CD4-positive, CD25-positive, alpha-beta regulatory T cell (primary cell): ENCODE measurements around the gene ENOX1. TPM values are rescaled to one million over a fixed set of nuclear protein-coding genes. Genes with fewer than 3 reads are reported as not detected.

ENCODE experiments used
- ATAC-seq, 2 donors: fragments of 150-1000 bp; cut with Tn5 transposase; one replicate each; pipeline ENCODE4 v1.10.0; 2021; ENCODE audit warnings: low read depth in 2 of 2, moderate number of reproducible peaks in 2 of 2, moderate library complexity in 1 of 2
- DNase-seq, 3 donors: peaks; one replicate each; pipeline versions ENCODE4 v3.0.0 to v3.0.0-alpha.2; 2012 to 2022; ENCODE audit warnings: mixed read lengths in 1 of 3
- H3K27ac ChIP-seq: one replicate; pipeline ENCODE4 v1.7.0; 2013; ENCODE audit warnings: mild to moderate bottlenecking, low read length; ENCODE audit not compliant: insufficient read depth, poor library complexity, severe bottlenecking
- H3K27me3 ChIP-seq: one replicate; pipeline ENCODE4 v1.7.0; 2013; ENCODE audit warnings: low read length; ENCODE audit not compliant: control insufficient read depth, insufficient read depth
- H3K36me3 ChIP-seq: one replicate; pipeline ENCODE4 v1.7.0; 2013; ENCODE audit warnings: mild to moderate bottlenecking, low read length, moderate library complexity; ENCODE audit not compliant: control insufficient read depth, insufficient read depth
- H3K4me1 ChIP-seq: 2 replicates; pipeline ENCODE4 v1.7.0; 2013; ENCODE audit warnings: mild to moderate bottlenecking, low read length; ENCODE audit not compliant: insufficient read depth, control insufficient read depth, poor library complexity, severe bottlenecking
- H3K4me3 ChIP-seq: one replicate; pipeline ENCODE4 v1.7.0; 2013; ENCODE audit warnings: low read depth, mild to moderate bottlenecking, low read length, moderate library complexity
- H3K9me3 ChIP-seq, 2 experiments: 1 replicate in 1 of 2; 2 replicates in 1 of 2; pipeline ENCODE4 v1.7.0; 2013; ENCODE audit warnings: low read length in 2 of 2, mild to moderate bottlenecking in 1 of 2, moderate library complexity in 1 of 2; ENCODE audit not compliant: control insufficient read depth in 2 of 2
- H3K27ac Mint-ChIP-seq, 3 donors: one replicate each; pipeline ENCODE4 v1.8.0; 2020 to 2022; ENCODE audit warnings: mild to moderate bottlenecking in 3 of 3, mixed read lengths in 3 of 3, moderate library complexity in 2 of 3
- H3K27me3 Mint-ChIP-seq: one replicate; pipeline ENCODE4 v1.8.0; 2022; ENCODE audit warnings: mild to moderate bottlenecking, mixed read lengths
- H3K36me3 Mint-ChIP-seq: one replicate; pipeline ENCODE4 v1.8.0; 2020; ENCODE audit warnings: mixed read lengths
- H3K4me1 Mint-ChIP-seq, 4 donors: one replicate each; pipeline ENCODE4 v1.8.0; 2020 to 2022; ENCODE audit warnings: mixed read lengths in 4 of 4, mild to moderate bottlenecking in 1 of 4
- H3K4me3 Mint-ChIP-seq, 4 donors: one replicate each; pipeline ENCODE4 v1.8.0; 2020 to 2022; ENCODE audit warnings: mild to moderate bottlenecking in 4 of 4, mixed read lengths in 4 of 4, moderate library complexity in 3 of 4
- H3K9me3 Mint-ChIP-seq, 7 donors: one replicate each; pipeline ENCODE4 v1.8.0; 2020 to 2022; ENCODE audit warnings: mixed read lengths in 7 of 7, mild to moderate bottlenecking in 3 of 7, moderate library complexity in 2 of 7
- polyA plus RNA-seq, 4 donors: library from polyadenylated mRNA; unstranded; fragments of 300-500 nt; fragmentation: Illumina TruSeq; gene quantifications; one replicate each; pipeline ENCODE4 v1.2.3, GENCODE V29; 2021
- total RNA-seq: library from RNA; stranded (reverse); gene quantifications from one replicate; pipeline ENCODE4 v1.2.3, GENCODE V29; 2022

ENOX1 gene
- total and polyA plus RNA-seq, 5 donors from 2014 or later, result 0.10 TPM; not detected in 4

DNA sequence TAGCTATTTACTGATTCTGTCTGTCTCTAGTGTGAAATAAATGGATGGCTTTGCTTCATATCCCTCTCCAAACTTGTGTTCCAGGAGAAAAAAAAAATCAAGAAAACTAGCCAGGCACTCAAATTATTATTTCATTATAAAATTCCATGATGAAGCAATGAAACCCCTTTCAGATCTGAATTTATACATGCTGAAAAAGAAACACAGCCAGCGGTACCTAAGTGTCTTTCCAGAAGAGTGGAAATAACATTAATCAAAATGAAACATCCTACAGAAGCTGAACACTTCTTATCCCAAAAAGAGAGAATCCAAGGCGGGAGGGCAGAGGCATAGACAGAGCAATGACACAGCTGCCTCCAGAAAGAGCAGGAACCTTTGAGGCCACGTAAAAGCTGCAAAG, 15.9 kb downstream of the ENOX1 start:
- Histone ChIP-seq H3K4me1 (no peaks in the 10 kb centered on the region), H3K4me3 (no peak overlapping the region), H3K27me3 (no peaks in the 10 kb centered on the region), H3K27ac (no peak overlapping the region), H3K36me3 (no peaks in the 10 kb centered on the region), H3K9me3 (no peaks in the 10 kb centered on the region)
- no peak for ATAC-seq
- no peak overlapping the region for H3K27ac Mint-ChIP-seq
- no peak for DNase-seq
- no peaks in the 10 kb centered on the region for H3K4me1 Mint-ChIP-seq
- no peak overlapping the region for H3K4me3 Mint-ChIP-seq
- H3K36me3 Mint-ChIP-seq, result no peaks in the 10 kb centered on the region
- peaks cover 0 to 6% (median 0%) of the 10 kb centered on the region in 7 donors for H3K9me3 Mint-ChIP-seq
- H3K27me3 Mint-ChIP-seq, result peaks cover 9% of the 10 kb centered on the region

DNA sequence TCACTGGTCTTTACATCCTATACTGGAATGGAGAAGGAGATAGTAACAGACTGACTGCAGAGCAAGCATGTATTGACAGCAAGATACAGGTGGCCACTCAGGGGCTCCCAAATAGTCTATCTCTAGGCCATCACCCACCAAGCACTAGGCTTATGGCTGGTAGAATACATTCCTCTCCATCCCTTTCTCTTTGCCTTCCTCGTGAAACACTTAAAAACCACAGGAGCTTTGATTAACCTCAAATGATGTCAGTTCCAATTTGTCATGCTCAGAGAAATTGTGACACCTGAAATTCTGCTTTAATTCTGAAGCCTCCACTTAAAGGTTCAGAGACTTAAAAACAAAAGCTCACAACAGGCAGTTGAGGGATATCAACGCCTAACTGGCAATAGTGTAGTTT, 17.2 kb downstream of the ENOX1 start:
- no peak overlapping the region for H3K27ac Mint-ChIP-seq
- Histone ChIP-seq H3K27ac (no peak overlapping the region), H3K4me1 (no peaks in the 10 kb centered on the region), H3K4me3 (no peak overlapping the region), H3K27me3 (peaks cover 2% of the 10 kb centered on the region), H3K36me3 (no peaks in the 10 kb centered on the region), H3K9me3 (no peaks in the 10 kb centered on the region)
- peaks cover 9% of the 10 kb centered on the region for H3K27me3 Mint-ChIP-seq
- ATAC-seq (no peak), DNase-seq (no peak)
- peaks cover 0 to 5% (median 0%) of the 10 kb centered on the region in 7 donors for H3K9me3 Mint-ChIP-seq
- H3K4me3 Mint-ChIP-seq, result no peak overlapping the region
- H3K4me1 Mint-ChIP-seq, result no peaks in the 10 kb centered on the region
- H3K36me3 Mint-ChIP-seq, result no peaks in the 10 kb centered on the region

DNA sequence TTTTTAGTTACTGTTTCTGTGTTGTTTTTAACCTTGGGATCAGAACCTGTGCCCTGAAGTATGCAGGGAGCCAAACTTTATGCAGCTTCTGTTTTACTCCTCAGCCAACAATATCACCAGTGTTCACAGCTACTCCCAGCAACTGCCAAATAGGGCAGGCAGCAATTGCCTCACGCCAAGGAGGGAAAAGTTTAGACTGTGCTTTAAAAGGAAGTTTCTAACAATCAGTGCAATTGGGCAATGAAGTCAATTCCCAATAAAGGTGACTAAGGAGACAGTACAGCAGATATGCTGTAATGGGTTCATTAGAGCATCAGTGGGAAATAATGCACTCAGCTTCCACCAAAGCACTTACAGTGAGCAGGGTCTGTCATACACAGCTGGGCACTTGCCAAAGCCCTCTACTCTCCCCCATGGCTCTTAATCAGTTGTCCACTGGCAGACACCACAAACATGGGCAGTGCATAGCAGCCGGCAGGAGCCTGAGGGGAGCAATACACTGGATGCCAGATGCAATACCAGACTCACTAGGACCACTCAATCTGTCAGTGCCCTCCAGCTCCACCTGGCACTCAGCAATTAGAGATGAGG, 19.3 kb downstream of the ENOX1 start:
- no peak overlapping the region for H3K27ac ChIP-seq
- Mint-ChIP-seq H3K27me3 (peaks cover 4% of the 10 kb centered on the region), H3K4me3 (no peak overlapping the region), H3K36me3 (no peaks in the 10 kb centered on the region), H3K4me1 (no peaks in the 10 kb centered on the region), H3K9me3 (peaks cover 0 to 1% (median 0%) of the 10 kb centered on the region in 7 donors), H3K27ac (no peak overlapping the region)
- H3K4me1 ChIP-seq, result no peaks in the 10 kb centered on the region
- H3K4me3 ChIP-seq, result no peak overlapping the region
- no peak for DNase-seq
- peaks cover 2% of the 10 kb centered on the region for H3K27me3 ChIP-seq
- H3K36me3 ChIP-seq, result no peaks in the 10 kb centered on the region
- no peaks in the 10 kb centered on the region for H3K9me3 ChIP-seq
- ATAC-seq, result no peak

DNA sequence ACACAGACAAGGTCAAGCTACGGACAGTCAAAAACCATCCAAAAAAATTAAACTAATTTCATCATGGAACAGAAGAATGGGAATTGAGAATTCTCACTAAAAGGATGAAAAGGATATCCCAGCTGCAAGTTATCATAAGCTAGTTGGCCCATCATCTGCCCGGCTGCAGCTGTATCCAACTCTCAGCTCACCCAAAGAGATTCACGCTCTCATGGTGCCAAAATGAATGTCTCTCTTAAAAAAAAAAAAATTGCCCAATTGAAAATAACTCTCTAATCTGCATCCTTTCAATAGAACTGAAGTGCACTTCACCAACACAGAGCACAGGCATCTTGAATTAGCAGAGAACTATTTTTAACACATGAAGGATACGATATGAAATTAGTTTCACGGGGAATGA, 20.0 kb downstream of the ENOX1 start:
- Mint-ChIP-seq H3K27ac (no peak overlapping the region), H3K27me3 (peaks cover 4% of the 10 kb centered on the region), H3K9me3 (peaks cover 0 to 1% (median 0%) of the 10 kb centered on the region in 7 donors), H3K36me3 (no peaks in the 10 kb centered on the region), H3K4me3 (no peak overlapping the region), H3K4me1 (no peaks in the 10 kb centered on the region)
- Histone ChIP-seq H3K27me3 (peaks cover 2% of the 10 kb centered on the region), H3K9me3 (no peaks in the 10 kb centered on the region), H3K4me1 (no peaks in the 10 kb centered on the region), H3K4me3 (no peak overlapping the region), H3K36me3 (no peaks in the 10 kb centered on the region), H3K27ac (no peak overlapping the region)
- no peak for ATAC-seq
- no peak for DNase-seq

DNA sequence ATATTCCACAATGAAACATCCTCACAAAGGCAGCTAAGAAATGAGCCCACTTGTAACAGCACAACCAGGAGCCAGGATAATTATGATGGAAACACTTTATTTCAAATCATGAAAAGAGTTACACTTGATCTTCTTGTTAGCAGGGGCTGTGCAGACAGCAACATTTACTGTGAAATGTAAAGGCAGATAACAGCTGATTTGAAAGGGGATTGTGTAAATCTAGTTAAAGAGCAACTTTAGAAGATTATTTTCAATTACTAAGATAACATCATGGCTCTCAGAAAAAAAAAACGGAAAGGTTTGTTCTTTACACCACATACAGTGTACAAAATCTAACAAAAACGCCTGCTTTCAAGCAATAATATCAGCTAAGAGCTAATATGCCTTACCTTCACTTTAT, 22.4 kb downstream of the ENOX1 start:
- no peak for DNase-seq
- Histone ChIP-seq H3K27me3 (peaks cover 2% of the 10 kb centered on the region), H3K4me3 (no peak overlapping the region), H3K9me3 (no peaks in the 10 kb centered on the region), H3K27ac (no peak overlapping the region), H3K36me3 (no peaks in the 10 kb centered on the region), H3K4me1 (no peaks in the 10 kb centered on the region)
- Mint-ChIP-seq H3K4me3 (no peak overlapping the region), H3K4me1 (no peaks in the 10 kb centered on the region), H3K27ac (no peak overlapping the region), H3K9me3 (peaks cover 0 to 1% (median 0%) of the 10 kb centered on the region in 7 donors), H3K36me3 (no peaks in the 10 kb centered on the region), H3K27me3 (peaks cover 4% of the 10 kb centered on the region)
- no peak for ATAC-seq

DNA sequence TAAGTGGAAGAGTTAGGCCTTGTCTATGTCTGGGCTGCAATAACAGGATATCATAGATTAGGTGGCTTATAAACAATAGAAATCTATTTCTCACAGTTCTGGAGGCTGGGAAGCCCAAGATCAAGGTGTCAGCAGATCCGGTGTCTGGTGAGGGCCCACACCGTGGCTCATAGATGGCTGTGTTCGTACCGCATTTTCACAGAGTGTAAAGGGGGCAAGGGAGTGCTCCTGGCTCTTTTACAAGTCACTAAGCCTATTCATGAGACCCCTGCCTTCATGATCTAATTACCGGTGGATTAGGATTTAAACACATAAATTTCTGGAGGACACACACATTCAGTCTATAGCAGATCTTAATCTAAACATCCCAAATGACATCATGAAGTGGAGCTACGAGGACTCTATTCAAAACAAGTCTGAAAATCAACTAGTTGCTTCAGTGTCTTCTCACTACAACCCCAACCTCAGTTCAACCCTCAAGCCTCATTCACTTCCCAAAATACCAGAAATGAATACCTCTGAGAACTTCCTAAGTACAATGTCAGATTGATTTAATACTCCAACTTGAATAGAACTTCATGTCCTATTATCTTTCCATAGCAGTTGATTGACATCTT, 23.5 kb downstream of the ENOX1 start:
- Mint-ChIP-seq H3K9me3 (peaks cover 0 to 1% (median 0%) of the 10 kb centered on the region in 7 donors), H3K4me1 (peaks cover 0 to 3% (median under 1%) of the 10 kb centered on the region in 4 donors), H3K4me3 (no peak overlapping the region), H3K27me3 (no peaks in the 10 kb centered on the region), H3K27ac (no peak overlapping the region), H3K36me3 (no peaks in the 10 kb centered on the region)
- ATAC-seq (no peak), DNase-seq (no peak)
- no peaks in the 10 kb centered on the region for H3K4me1 ChIP-seq
- no peak overlapping the region for H3K4me3 ChIP-seq
- no peaks in the 10 kb centered on the region for H3K9me3 ChIP-seq
- no peak overlapping the region for H3K27ac ChIP-seq
- no peaks in the 10 kb centered on the region for H3K36me3 ChIP-seq
- H3K27me3 ChIP-seq, result peaks cover 2% of the 10 kb centered on the region

DNA sequence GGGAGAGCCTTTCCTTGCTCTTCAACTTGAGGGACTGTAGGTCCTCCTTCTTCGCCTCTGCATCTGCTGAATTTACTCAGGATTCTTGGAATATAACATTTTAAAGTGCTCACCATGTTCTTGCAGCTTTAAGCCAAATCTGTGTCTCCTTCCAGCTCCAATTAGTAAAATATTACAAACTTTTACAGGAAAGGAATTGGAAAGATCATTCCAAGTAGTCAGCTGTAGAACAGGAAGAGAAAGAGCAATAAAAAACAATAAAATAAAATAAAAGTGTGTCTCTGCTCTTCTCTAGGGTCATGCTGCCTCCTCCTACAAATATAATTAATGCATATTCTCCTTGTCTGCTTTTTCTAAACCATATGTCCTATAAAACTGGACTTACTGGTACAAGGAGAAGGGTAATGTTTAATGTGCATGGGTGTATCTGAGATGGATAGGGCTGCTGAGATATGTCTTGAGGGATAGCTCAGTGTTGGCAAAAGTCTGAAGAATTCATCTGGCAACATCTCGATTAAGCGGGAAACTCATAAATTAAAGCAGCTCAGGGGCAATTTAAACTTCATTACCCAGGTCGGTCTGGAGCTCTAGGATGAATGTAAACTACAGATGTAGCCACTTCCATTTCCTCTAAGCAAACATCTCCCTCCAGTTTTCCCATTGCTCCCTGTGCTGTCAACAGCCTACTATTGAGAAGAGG, 25.0 kb downstream of the ENOX1 start:
- Mint-ChIP-seq H3K9me3 (peaks cover 0 to 1% (median 0%) of the 10 kb centered on the region in 7 donors), H3K27me3 (no peaks in the 10 kb centered on the region), H3K36me3 (no peaks in the 10 kb centered on the region), H3K4me3 (no peak overlapping the region), H3K4me1 (peaks cover 0 to 6% (median under 1%) of the 10 kb centered on the region in 4 donors), H3K27ac (no peak overlapping the region)
- DNase-seq (no peak), ATAC-seq (no peak)
- Histone ChIP-seq H3K4me1 (no peaks in the 10 kb centered on the region), H3K9me3 (no peaks in the 10 kb centered on the region), H3K36me3 (no peaks in the 10 kb centered on the region), H3K27ac (no peak overlapping the region), H3K4me3 (no peak overlapping the region), H3K27me3 (peaks cover 2% of the 10 kb centered on the region)
